GM19023 (cell line): ENCODE measurements around the gene FOXM1.

Experiments used
- ATAC-seq: cut with Tn5 transposase; IDR thresholded peaks from one replicate; pipeline ENCODE4 v1.9.1; 2021; ENCODE audit warnings: mild to moderate bottlenecking, moderate library complexity; ENCODE audit not compliant: unreplicated experiment

Gene FOXM1

GRCh38 chr12:2841056-2841650 lies 35.8 kb downstream of the FOXM1 start:
- no peak for ATAC-seq

- ATAC-seq, result no peak
These were observed 40.4 kb downstream of the FOXM1 start for GRCh38 chr12:2836574-2836973.

- ATAC-seq, result no peak
These were observed 41.1 kb downstream of the FOXM1 start for GRCh38 chr12:2835691-2836403.

- no peak for ATAC-seq
These were observed 42.1 kb downstream of the FOXM1 start, which contains the start of gene NRIP2 for GRCh38 chr12:2834581-2835491. TSS of gene NRIP2 (minus strand) at chr12:2835035. CDS start at chr12:2834983, 52 bp downstream.

- no peak for ATAC-seq
These were observed 43.2 kb downstream of the FOXM1 start for GRCh38 chr12:2833810-2834209.

- ATAC-seq, result no peak
These were observed 43.6 kb downstream of the FOXM1 start for GRCh38 chr12:2833327-2833726.

GRCh38 chr12:2832550-2833127 lies 44.3 kb downstream of the FOXM1 start:
- ATAC-seq, result no peak

GRCh38 chr12:2829275-2829674 lies 47.7 kb downstream of the FOXM1 start:
- no peak for ATAC-seq

GRCh38 chr12:2826721-2827515 lies 50.1 kb downstream of the FOXM1 start:
- ATAC-seq, result no peak

- no peak for ATAC-seq
These were observed 50.9 kb downstream of the FOXM1 start for GRCh38 chr12:2826036-2826435.

- no peak for ATAC-seq
These were observed 51.8 kb downstream of the FOXM1 start for GRCh38 chr12:2825132-2825531.

GRCh38 chr12:2824541-2824940 lies 52.4 kb downstream of the FOXM1 start:
- ATAC-seq, result no peak

- no peak for ATAC-seq
These were observed 53.5 kb downstream of the FOXM1 start for GRCh38 chr12:2823483-2823882.

GRCh38 chr12:2820432-2820831 lies 56.5 kb downstream of the FOXM1 start:
- no peak for ATAC-seq

- no peak for ATAC-seq
These were observed 57.2 kb downstream of the FOXM1 start for GRCh38 chr12:2819810-2820209.

GRCh38 chr12:2813214-2814185 lies 63.5 kb downstream of the FOXM1 start:
- peak; percentile 1 for ATAC-seq

- peak; percentile 98 for ATAC-seq
These were observed 64.4 kb downstream of the FOXM1 start, which contains the start of gene ITFG2 for GRCh38 chr12:2812290-2813213. TSS of gene ITFG2 (plus strand) at chr12:2812668. CDS start at chr12:2812761, 93 bp downstream.

- no peak for ATAC-seq
These were observed 65.2 kb downstream of the FOXM1 start for GRCh38 chr12:2811801-2812200.
